H1 (cell line): ENCODE measurements around the gene RNU7-1. TPM values are rescaled to one million over a fixed set of nuclear protein-coding genes. Genes with fewer than 3 reads are reported as not detected.
"Not testable (repeated sequence)": the region's sequence is repeated elsewhere in the genome, so short reads cannot be mapped to it uniquely, and the experiment has no call there.

ENCODE experiments used
- CTCF ChIA-PET: fragments of 300-600 bp; sonication (Branson Sonifier 250); formaldehyde crosslinking; loops from one replicate; lab custom pipeline; 2021; ENCODE audit not compliant: partially characterized antibody; lab: Charles Lee
- POLR2A ChIA-PET: fragments of 300-600 bp; sonication (Branson Sonifier 250); formaldehyde crosslinking; loops from one replicate; lab custom pipeline; 2021; ENCODE audit warnings: inconsistent platforms; ENCODE audit not compliant: partially characterized antibody; lab: Charles Lee
- DNase-seq, 2 experiments: peaks; one replicate each; pipeline versions ENCODE4 v3.0.0 to v3.0.0-alpha.2; 2010 to 2022; ENCODE audit warnings: low spot score in 2 of 2, low read depth in 1 of 2, mixed read lengths in 1 of 2
- FAIRE-seq: peaks from 2 replicates; lab custom pipeline; 2011; peaks lifted over from hg19 to GRCh38; lab: Jason Lieb, UNC
- H2AFZ ChIP-seq: 2 replicates; pipeline ENCODE4 v1.8.1; 2012; ENCODE audit warnings: low read length, inconsistent platforms
- H2AK5ac ChIP-seq: 2 replicates; pipeline ENCODE4 v1.6.1; 2013; ENCODE audit warnings: low read depth, low read length
- H2BK120ac ChIP-seq: replicated peaks from 2 replicates; pipeline ENCODE3; 2013; ENCODE audit warnings: low read depth, low read length, inconsistent platforms
- H2BK12ac ChIP-seq: 2 replicates; pipeline ENCODE4 v1.6.1; 2013; ENCODE audit warnings: low read depth, low read length
- H2BK15ac ChIP-seq: 2 replicates; pipeline ENCODE4 v1.6.1; 2013; ENCODE audit warnings: low read length
- H2BK20ac ChIP-seq: 2 replicates; pipeline ENCODE4 v1.6.1; 2013; ENCODE audit warnings: low read length
- H2BK5ac ChIP-seq: 2 replicates; pipeline ENCODE4 v1.6.1; 2013; ENCODE audit warnings: low read depth, low read length
- H3K14ac ChIP-seq: 2 replicates; pipeline ENCODE4 v1.6.1; 2013; ENCODE audit warnings: inconsistent platforms; ENCODE audit not compliant: insufficient read length
- H3K18ac ChIP-seq: 2 replicates; pipeline ENCODE4 v1.6.1; 2013; ENCODE audit warnings: low read length; ENCODE audit errors: extremely low read depth
- H3K23ac ChIP-seq: 2 replicates; pipeline ENCODE4 v1.6.1; 2013; ENCODE audit warnings: inconsistent platforms; ENCODE audit not compliant: insufficient read length
- H3K23me2 ChIP-seq: 2 replicates; pipeline ENCODE4 v1.6.1; 2013; ENCODE audit warnings: low read depth, low read length
- H3K27ac ChIP-seq: 2 replicates; pipeline ENCODE4 v1.6.1; 2011; ENCODE audit warnings: low read depth, low read length, inconsistent platforms
- H3K27me3 ChIP-seq, 4 experiments: replicated peaks in 1 of 4; 1 replicate in 1 of 4; 2 replicates in 3 of 4; pipeline versions ENCODE4 v1.6.1 to v1.8.1; 2011 to 2013; ENCODE audit warnings: low read length in 3 of 4, mild to moderate bottlenecking in 3 of 4, inconsistent platforms in 2 of 4, mixed read lengths in 2 of 4, moderate library complexity in 1 of 4; ENCODE audit not compliant: control insufficient read depth in 3 of 4, insufficient read depth in 3 of 4; ENCODE audit errors: extremely low read depth in 1 of 4
- H3K36me3 ChIP-seq, 4 experiments: 2 replicates each; pipeline versions ENCODE4 v1.6.1 to v1.8.1; 2011 to 2013; ENCODE audit warnings: mild to moderate bottlenecking in 4 of 4, low read length in 3 of 4, moderate library complexity in 2 of 4, control low read depth in 1 of 4, inconsistent platforms in 1 of 4; ENCODE audit not compliant: insufficient read depth in 4 of 4, control insufficient read depth in 2 of 4
- H3K4ac ChIP-seq: replicated peaks from 2 replicates; pipeline ENCODE3; 2013; ENCODE audit warnings: low read length, low read depth, mixed read lengths, inconsistent platforms; ENCODE audit not compliant: insufficient read length
- H3K4me1 ChIP-seq, 4 experiments: replicated peaks in 1 of 4; 1 replicate in 1 of 4; 2 replicates in 3 of 4; pipeline versions ENCODE4 v1.6.1 to v1.8.1; 2011 to 2013; ENCODE audit warnings: low read length in 3 of 4, inconsistent platforms in 2 of 4, mixed read lengths in 1 of 4; ENCODE audit not compliant: insufficient read depth in 4 of 4, control insufficient read depth in 3 of 4
- H3K4me2 ChIP-seq, 2 experiments: 2 replicates each; pipeline versions ENCODE4 v1.6.1 to v1.8.1; 2011 to 2013; ENCODE audit warnings: low read depth in 2 of 2, low read length in 2 of 2, control low read depth in 1 of 2, inconsistent platforms in 1 of 2, mild to moderate bottlenecking in 1 of 2; ENCODE audit not compliant: insufficient read depth in 1 of 2
- H3K4me3 ChIP-seq, 4 experiments: fragments of 200-600, 300-600 bp in 1 of 4; sonication (generic), shearing (Covaris generic), sonication (Bioruptor Twin) in 1 of 4; 2 replicates each; pipeline versions ENCODE4 v1.5.1 to v1.8.1; 2011 to 2016; ENCODE audit warnings: low read length in 4 of 4, low read depth in 3 of 4, control low read depth in 2 of 4, inconsistent platforms in 2 of 4, mild to moderate bottlenecking in 2 of 4, mixed read lengths in 1 of 4, moderate library complexity in 1 of 4; ENCODE audit not compliant: insufficient read depth in 2 of 4; ENCODE audit errors: extremely low read depth in 1 of 4
- H3K56ac ChIP-seq: replicated peaks from 2 replicates; pipeline ENCODE3; 2013; ENCODE audit warnings: low read depth, mild to moderate bottlenecking, mixed read lengths, low read length, inconsistent platforms; ENCODE audit not compliant: insufficient read length
- H3K79me1 ChIP-seq: 2 replicates; pipeline ENCODE4 v1.6.1; 2013; ENCODE audit warnings: low read depth, low read length, control low read depth
- H3K79me2 ChIP-seq, 2 experiments: 2 replicates each; pipeline versions ENCODE4 v1.6.1 to v1.8.1; 2012 to 2013; ENCODE audit warnings: low read length in 2 of 2, mild to moderate bottlenecking in 2 of 2, inconsistent platforms in 1 of 2; ENCODE audit not compliant: insufficient read depth in 2 of 2, control insufficient read depth in 1 of 2
- H3K9ac ChIP-seq, 4 experiments: replicated peaks in 1 of 4; 1 replicate in 1 of 4; 2 replicates in 3 of 4; pipeline versions ENCODE4 v1.6.1 to v1.8.1; 2011 to 2013; ENCODE audit warnings: low read depth in 3 of 4, low read length in 3 of 4, control low read depth in 2 of 4, mild to moderate bottlenecking in 2 of 4, moderate library complexity in 2 of 4, inconsistent platforms in 1 of 4; ENCODE audit errors: extremely low read depth in 1 of 4
- H3K9me3 ChIP-seq, 2 experiments: 2 replicates each; pipeline versions ENCODE4 v1.6.1 to v1.8.1; 2012 to 2013; ENCODE audit warnings: mild to moderate bottlenecking in 2 of 2, moderate library complexity in 2 of 2, control low read depth in 1 of 2, inconsistent platforms in 1 of 2, low read depth in 1 of 2, low read length in 1 of 2, mixed read lengths in 1 of 2; ENCODE audit not compliant: insufficient read depth in 2 of 2
- H4K20me1 ChIP-seq, 2 experiments: replicated peaks in 1 of 2; 2 replicates each; pipeline versions ENCODE3 to v1.8.1; 2011 to 2013; ENCODE audit warnings: inconsistent platforms in 2 of 2, low read length in 2 of 2, mild to moderate bottlenecking in 1 of 2; ENCODE audit not compliant: insufficient read depth in 2 of 2, control insufficient read depth in 1 of 2
- H4K5ac ChIP-seq: 2 replicates; pipeline ENCODE4 v1.6.1; 2013; ENCODE audit warnings: low read length, low read depth, mixed read lengths, inconsistent platforms; ENCODE audit not compliant: insufficient read length
- H4K8ac ChIP-seq: 2 replicates; pipeline ENCODE4 v1.8.0; 2013; ENCODE audit warnings: mild to moderate bottlenecking, moderate library complexity, low read length, inconsistent platforms; ENCODE audit not compliant: insufficient read depth; ENCODE audit errors: extremely low read depth
- H4K91ac ChIP-seq: replicated peaks from 2 replicates; pipeline ENCODE3; 2013; ENCODE audit warnings: low read length, mixed read lengths, inconsistent platforms; ENCODE audit not compliant: insufficient read length
- WGBS, 2 experiments: shearing (Covaris generic) in 1 of 2; methylation state at CpG; one replicate each; pipeline versions ENCODE4 v1.1.6 to v1.1.7; 2013 to 2015; ENCODE audit warnings: low lambda C conversion rate in 2 of 2, mixed read lengths in 2 of 2, inconsistent platforms in 1 of 2, low coverage in 1 of 2, missing lambda C conversion rate in 1 of 2; ENCODE audit not compliant: insufficient replicate concordance in 2 of 2, insufficient coverage in 1 of 2, insufficient read length in 1 of 2; ENCODE audit errors: extremely low coverage in 1 of 2, missing lambda C conversion rate in 1 of 2; 5-methylcytosine and 5-hydroxymethylcytosine counted together
- polyA plus RNA-seq, 7 experiments: library from polyadenylated mRNA; depleted of rRNA in 3 of 7; stranded (reverse) in 5 of 7; unstranded in 2 of 7; fragments of >200 nt in 5 of 7; fragments of 200-250 nt in 2 of 7; gene quantifications; 1 replicate in 5 of 7; 2 replicates in 1 of 7; 4 replicates in 1 of 7; pipeline versions ENCODE4 v1.2.1 to v1.2.3, GENCODE V29; 2011 to 2013; ENCODE audit warnings: missing spikeins in 2 of 7, mixed read lengths in 2 of 7
- total RNA-seq: library from RNA; stranded (reverse); fragmentation: NEBNext Ultra II Directional; extraction: Animal tissue kit (Norgen Biotek cat#: 25700); gene quantifications from 2 replicates; pipeline ENCODE4 v1.2.1, GENCODE V29; 2021

RNU7-1 gene
- total and polyA plus RNA-seq, 2 of the 8 experiments (the other 6 are each of a cell fraction or from before 2014, with no cell fraction given): not detected

DNA sequence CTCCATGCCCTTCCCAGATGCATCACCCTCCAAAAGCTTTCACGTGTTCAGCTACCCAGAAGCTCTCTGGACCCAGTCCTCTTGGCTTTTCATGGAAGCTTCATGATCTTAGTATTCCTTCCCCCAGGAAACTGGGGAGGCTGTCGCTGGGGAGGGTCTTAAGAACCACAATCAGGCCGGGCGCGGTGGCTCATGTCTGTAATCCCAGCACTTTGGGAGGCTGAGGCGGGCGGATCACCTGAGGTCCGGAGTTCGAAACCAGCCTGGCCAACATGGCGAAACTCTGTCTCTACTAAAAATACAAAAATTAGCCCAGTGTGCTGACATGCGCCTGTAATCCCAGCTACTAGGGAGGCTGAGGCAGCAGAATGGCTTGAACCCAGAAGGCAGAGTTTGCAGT, 35.5 kb upstream of the RNU7-1 start:
- H3K79me2 ChIP-seq, H2BK20ac ChIP-seq, H4K20me1 ChIP-seq, FAIRE-seq, H4K91ac ChIP-seq, H2AK5ac ChIP-seq, H3K9me3 ChIP-seq, H3K27ac ChIP-seq, H3K56ac ChIP-seq, H4K8ac ChIP-seq, H3K4me2 ChIP-seq, H3K4ac ChIP-seq, H2BK15ac ChIP-seq, H3K4me3 ChIP-seq, H3K23me2 ChIP-seq, H3K14ac ChIP-seq, H2BK5ac ChIP-seq, H2AFZ ChIP-seq, H3K18ac ChIP-seq, H3K79me1 ChIP-seq, H2BK12ac ChIP-seq, H3K36me3 ChIP-seq, H4K5ac ChIP-seq, H3K23ac ChIP-seq, H3K9ac ChIP-seq, DNase-seq, H3K27me3 ChIP-seq, H2BK120ac ChIP-seq: not testable (repeated sequence)
- POLR2A ChIA-PET: interaction anchor here (1.7 to 39.6 kb wide), 4 partner anchors 16 to 39 kb away, joined by 7 to 1027 read pairs (median 246); partner anchors contain the start of genes ATN1, C12orf57, PTPN6 and RNU7-1
- WGBS, 2 experiments: 96% methylated on average over 11 of the region's 11 CpGs; no CpG with 5 or more reads in 1 of the 2 experiments
- peaks cover 3 to 16% (median 7%) of the 10 kb centered on the region in 4 experiments; a peak in 5 of 7 replicates for H3K4me1 ChIP-seq
- CTCF ChIA-PET: interaction anchor here (0.6 to 13.0 kb wide), 10 partner anchors 10 to 99 kb away, joined by 3 to 74 read pairs (median 8); partner anchors contain the start of genes ATN1, ENO2 and SPSB2
